ENCODE measurements around the gene ZFYVE9.

ZFYVE9 gene

DNA sequence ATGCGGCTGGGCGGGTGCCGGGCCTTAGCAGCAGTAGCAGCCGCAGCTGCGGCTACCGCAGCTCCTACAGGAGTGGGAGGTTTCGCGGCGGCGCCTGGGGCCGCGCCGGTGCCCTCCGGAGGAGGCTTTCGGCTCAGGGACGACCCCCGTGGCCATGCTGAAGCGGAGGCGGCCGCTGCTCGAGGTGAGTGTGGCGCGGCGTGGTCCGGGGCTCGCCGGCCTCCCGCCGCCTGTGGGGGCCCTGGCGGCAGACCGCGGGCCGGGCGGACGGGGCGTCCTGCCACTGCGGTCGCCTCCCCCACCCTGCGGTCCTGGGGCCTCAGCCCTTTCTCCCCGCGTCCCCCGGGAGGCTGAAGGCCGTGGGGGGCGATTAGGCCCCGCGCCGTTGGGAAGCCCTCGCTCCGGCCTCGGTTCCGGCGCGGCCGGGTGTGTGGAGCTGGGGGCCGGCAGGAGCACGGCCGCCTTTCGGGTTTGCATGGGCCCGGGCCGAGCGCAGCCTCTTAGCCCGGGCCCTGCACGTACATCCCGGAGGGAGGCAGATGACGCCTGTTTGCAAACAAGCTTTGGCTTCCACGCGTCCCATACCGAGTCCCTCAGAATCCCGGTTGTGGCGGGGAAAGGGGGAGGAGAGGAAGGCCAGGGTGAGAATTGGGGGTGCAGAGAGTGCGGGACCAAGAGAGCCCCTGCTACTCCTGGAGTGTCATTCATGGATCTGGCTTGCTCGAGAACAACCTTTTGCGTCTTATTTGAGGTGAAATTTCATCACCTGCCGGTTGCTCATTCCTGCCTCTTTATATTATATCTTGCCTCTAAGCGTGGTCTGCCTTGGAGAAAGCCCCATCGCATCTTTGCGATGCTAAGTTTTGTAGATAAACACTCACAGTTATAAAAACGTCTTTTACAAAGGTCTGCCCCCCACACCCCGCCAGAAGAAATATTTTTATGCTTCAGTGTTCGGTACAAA is 613 bp downstream of the ZFYVE9 start (continued):
- TF ChIP-seq, protein P1, sequence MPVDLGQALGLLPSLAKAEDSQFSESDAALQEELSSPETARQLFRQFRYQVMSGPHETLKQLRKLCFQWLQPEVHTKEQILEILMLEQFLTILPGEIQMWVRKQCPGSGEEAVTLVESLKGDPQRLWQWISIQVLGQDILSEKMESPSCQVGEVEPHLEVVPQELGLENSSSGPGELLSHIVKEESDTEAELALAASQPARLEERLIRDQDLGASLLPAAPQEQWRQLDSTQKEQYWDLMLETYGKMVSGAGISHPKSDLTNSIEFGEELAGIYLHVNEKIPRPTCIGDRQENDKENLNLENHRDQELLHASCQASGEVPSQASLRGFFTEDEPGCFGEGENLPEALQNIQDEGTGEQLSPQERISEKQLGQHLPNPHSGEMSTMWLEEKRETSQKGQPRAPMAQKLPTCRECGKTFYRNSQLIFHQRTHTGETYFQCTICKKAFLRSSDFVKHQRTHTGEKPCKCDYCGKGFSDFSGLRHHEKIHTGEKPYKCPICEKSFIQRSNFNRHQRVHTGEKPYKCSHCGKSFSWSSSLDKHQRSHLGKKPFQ (tag by site-specific recombination; IDR thresholded peaks at IDR 0.05), result 0 out of 2 replicates have a peak, but pooled peaks have one; percentile 71
- TF ChIP-seq, protein P2, sequence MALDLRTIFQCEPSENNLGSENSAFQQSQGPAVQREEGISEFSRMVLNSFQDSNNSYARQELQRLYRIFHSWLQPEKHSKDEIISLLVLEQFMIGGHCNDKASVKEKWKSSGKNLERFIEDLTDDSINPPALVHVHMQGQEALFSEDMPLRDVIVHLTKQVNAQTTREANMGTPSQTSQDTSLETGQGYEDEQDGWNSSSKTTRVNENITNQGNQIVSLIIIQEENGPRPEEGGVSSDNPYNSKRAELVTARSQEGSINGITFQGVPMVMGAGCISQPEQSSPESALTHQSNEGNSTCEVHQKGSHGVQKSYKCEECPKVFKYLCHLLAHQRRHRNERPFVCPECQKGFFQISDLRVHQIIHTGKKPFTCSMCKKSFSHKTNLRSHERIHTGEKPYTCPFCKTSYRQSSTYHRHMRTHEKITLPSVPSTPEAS (tag by site-specific recombination; IDR thresholded peaks at IDR 0.05), result 0 out of 2 replicates have a peak, but pooled peaks have one; percentile 7
- TF ChIP-seq, protein P3, sequence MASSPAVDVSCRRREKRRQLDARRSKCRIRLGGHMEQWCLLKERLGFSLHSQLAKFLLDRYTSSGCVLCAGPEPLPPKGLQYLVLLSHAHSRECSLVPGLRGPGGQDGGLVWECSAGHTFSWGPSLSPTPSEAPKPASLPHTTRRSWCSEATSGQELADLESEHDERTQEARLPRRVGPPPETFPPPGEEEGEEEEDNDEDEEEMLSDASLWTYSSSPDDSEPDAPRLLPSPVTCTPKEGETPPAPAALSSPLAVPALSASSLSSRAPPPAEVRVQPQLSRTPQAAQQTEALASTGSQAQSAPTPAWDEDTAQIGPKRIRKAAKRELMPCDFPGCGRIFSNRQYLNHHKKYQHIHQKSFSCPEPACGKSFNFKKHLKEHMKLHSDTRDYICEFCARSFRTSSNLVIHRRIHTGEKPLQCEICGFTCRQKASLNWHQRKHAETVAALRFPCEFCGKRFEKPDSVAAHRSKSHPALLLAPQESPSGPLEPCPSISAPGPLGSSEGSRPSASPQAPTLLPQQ (tag by site-specific recombination; IDR thresholded peaks at IDR 0.05), result 0 out of 2 replicates have a peak, but pooled peaks have one; percentile 62
- 0 out of 2 replicates have a peak, but pooled peaks have one; percentile 7 for TF ChIP-seq TRIM28 (IDR thresholded peaks at IDR 0.05; ENCODE audit: borderline replicate concordance, low read length)
- TF ChIP-seq, protein P4, sequence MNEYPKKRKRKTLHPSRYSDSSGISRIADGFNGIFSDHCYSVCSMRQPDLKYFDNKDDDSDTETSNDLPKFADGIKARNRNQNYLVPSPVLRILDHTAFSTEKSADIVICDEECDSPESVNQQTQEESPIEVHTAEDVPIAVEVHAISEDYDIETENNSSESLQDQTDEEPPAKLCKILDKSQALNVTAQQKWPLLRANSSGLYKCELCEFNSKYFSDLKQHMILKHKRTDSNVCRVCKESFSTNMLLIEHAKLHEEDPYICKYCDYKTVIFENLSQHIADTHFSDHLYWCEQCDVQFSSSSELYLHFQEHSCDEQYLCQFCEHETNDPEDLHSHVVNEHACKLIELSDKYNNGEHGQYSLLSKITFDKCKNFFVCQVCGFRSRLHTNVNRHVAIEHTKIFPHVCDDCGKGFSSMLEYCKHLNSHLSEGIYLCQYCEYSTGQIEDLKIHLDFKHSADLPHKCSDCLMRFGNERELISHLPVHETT (tag by site-specific recombination; IDR thresholded peaks at IDR 0.05), result no peak
- peak; percentile 77; the same call in 1 of the 2 replicates for TF ChIP-seq ZNF561 (tag by site-specific recombination; IDR thresholded peaks at IDR 0.05; ENCODE audit: borderline replicate concordance)
- TF ChIP-seq ZNF2 (tag by site-specific recombination; IDR thresholded peaks at IDR 0.05), result peak; percentile 64; the same call in 1 of the 2 replicates
- no peak for TF ChIP-seq ZNF747 (tag by site-specific recombination; IDR thresholded peaks at IDR 0.05)
- TF ChIP-seq ZNF501 (tag by site-specific recombination; IDR thresholded peaks at IDR 0.05), result peak; percentile 57; the same call in 1 of the 2 replicates
- peak; percentile 63; the same call in 1 of the 2 replicates for TF ChIP-seq ZNF423 (tag by site-specific recombination; IDR thresholded peaks at IDR 0.05)
- TF ChIP-seq ZBTB8A (tag by site-specific recombination; IDR thresholded peaks at IDR 0.05), result peak; percentile 92
- TF ChIP-seq, protein P5, sequence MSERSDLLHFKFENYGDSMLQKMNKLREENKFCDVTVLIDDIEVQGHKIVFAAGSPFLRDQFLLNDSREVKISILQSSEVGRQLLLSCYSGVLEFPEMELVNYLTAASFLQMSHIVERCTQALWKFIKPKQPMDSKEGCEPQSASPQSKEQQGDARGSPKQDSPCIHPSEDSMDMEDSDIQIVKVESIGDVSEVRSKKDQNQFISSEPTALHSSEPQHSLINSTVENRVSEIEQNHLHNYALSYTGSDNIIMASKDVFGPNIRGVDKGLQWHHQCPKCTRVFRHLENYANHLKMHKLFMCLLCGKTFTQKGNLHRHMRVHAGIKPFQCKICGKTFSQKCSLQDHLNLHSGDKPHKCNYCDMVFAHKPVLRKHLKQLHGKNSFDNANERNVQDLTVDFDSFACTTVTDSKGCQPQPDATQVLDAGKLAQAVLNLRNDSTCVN (tag by site-specific recombination; optimal IDR thresholded peaks at IDR 0.05), result peak; percentile 51
- TF ChIP-seq, protein P6, sequence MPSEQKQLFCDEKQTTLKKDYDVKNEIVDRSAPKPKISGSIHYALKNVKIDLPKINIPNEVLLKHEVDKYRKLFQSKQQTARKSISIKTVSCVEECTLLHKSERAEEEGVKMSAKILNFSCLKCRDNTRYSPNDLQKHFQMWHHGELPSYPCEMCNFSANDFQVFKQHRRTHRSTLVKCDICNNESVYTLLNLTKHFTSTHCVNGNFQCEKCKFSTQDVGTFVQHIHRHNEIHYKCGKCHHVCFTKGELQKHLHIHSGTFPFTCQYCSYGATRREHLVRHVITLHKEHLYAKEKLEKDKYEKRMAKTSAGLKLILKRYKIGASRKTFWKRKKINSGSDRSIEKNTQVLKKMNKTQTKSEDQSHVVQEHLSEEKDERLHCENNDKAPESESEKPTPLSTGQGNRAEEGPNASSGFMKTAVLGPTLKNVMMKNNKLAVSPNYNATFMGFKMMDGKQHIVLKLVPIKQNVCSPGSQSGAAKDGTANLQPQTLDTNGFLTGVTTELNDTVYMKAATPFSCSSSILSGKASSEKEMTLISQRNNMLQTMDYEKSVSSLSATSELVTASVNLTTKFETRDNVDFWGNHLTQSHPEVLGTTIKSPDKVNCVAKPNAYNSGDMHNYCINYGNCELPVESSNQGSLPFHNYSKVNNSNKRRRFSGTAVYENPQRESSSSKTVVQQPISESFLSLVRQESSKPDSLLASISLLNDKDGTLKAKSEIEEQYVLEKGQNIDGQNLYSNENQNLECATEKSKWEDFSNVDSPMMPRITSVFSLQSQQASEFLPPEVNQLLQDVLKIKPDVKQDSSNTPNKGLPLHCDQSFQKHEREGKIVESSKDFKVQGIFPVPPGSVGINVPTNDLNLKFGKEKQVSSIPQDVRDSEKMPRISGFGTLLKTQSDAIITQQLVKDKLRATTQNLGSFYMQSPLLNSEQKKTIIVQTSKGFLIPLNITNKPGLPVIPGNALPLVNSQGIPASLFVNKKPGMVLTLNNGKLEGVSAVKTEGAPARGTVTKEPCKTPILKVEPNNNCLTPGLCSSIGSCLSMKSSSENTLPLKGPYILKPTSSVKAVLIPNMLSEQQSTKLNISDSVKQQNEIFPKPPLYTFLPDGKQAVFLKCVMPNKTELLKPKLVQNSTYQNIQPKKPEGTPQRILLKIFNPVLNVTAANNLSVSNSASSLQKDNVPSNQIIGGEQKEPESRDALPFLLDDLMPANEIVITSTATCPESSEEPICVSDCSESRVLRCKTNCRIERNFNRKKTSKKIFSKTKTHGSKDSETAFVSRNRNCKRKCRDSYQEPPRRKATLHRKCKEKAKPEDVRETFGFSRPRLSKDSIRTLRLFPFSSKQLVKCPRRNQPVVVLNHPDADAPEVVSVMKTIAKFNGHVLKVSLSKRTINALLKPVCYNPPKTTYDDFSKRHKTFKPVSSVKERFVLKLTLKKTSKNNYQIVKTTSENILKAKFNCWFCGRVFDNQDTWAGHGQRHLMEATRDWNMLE (tag by site-specific recombination; conservative IDR thresholded peaks at IDR 0.05; ENCODE audit: low read depth), result no peak
- TF ChIP-seq ZNF549 (tag by site-specific recombination; IDR thresholded peaks at IDR 0.05), result no peak
- TF ChIP-seq ZNF175 (tag by site-specific recombination; IDR thresholded peaks at IDR 0.05), result no peak
- no peak for TF ChIP-seq ZNF214 (tag by site-specific recombination; IDR thresholded peaks at IDR 0.05; ENCODE audit: borderline replicate concordance)
- TF ChIP-seq SP7 (tag by site-specific recombination; IDR thresholded peaks at IDR 0.05), result 0 out of 2 replicates have a peak, but pooled peaks have one; percentile 16
- peak; percentile 80 for TF ChIP-seq GLIS2 (tag by site-specific recombination; IDR thresholded peaks at IDR 0.05)
- TF ChIP-seq, protein P7, sequence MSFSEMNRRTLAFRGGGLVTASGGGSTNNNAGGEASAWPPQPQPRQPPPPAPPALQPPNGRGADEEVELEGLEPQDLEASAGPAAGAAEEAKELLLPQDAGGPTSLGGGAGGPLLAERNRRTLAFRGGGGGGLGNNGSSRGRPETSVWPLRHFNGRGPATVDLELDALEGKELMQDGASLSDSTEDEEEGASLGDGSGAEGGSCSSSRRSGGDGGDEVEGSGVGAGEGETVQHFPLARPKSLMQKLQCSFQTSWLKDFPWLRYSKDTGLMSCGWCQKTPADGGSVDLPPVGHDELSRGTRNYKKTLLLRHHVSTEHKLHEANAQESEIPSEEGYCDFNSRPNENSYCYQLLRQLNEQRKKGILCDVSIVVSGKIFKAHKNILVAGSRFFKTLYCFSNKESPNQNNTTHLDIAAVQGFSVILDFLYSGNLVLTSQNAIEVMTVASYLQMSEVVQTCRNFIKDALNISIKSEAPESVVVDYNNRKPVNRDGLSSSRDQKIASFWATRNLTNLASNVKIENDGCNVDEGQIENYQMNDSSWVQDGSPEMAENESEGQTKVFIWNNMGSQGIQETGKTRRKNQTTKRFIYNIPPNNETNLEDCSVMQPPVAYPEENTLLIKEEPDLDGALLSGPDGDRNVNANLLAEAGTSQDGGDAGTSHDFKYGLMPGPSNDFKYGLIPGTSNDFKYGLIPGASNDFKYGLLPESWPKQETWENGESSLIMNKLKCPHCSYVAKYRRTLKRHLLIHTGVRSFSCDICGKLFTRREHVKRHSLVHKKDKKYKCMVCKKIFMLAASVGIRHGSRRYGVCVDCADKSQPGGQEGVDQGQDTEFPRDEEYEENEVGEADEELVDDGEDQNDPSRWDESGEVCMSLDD (tag by site-specific recombination; IDR thresholded peaks at IDR 0.05), result peak; percentile 64; the same call in 1 of the 2 replicates
- TF ChIP-seq ZBTB20 (tag by site-specific recombination; IDR thresholded peaks at IDR 0.05), result peak; percentile 99

Data from HEK293 (cell line).